ENCODE results near the gene MACROD2.
"Not testable (repeated sequence)": the region's sequence is repeated elsewhere in the genome, so short reads cannot be mapped to it uniquely, and the experiment has no call there.

MACROD2 gene

DNA sequence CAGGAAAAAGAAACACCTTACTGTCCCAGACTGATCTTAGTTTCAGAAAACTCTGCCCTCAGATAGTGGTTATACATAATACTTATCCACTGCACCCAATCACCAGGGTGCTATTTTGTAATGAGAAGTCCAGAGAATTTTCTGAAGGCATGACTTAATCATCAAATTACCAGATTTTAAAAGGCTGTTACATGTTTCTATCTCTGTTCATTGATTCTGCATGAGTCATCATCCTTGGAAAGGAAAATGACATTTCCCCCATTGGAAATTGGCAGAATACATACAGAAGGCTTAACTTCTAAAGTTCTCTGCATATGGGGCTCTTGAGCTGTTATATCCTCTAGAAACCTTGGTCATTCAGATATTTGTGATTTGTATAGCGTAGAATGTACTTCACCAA is 930.0 kb downstream of the MACROD2 start:
- H3K9me3 ChIP-seq (ENCODE audit: control insufficient read depth in 1 of 2, low read length in 2 of 2) = no peaks in the 10 kb centered on the region
- H3K4me3 ChIP-seq (ENCODE audit: low read depth in 1 of 2, low read length in 2 of 2) = no peak overlapping the region
- no peaks in the 10 kb centered on the region for H3K27me3 ChIP-seq (ENCODE audit: low read depth, low read length)
- H3K36me3 ChIP-seq (ENCODE audit: control insufficient read depth in 1 of 2, insufficient read depth in 2 of 2, low read length in 2 of 2) = no peaks in the 10 kb centered on the region
- H3K4me1 ChIP-seq (ENCODE audit: control insufficient read depth in 1 of 2, insufficient read depth in 2 of 2, low read length in 2 of 2) = no peaks in the 10 kb centered on the region
- no peak overlapping the region for H3K27ac ChIP-seq (ENCODE audit: low read length)

DNA sequence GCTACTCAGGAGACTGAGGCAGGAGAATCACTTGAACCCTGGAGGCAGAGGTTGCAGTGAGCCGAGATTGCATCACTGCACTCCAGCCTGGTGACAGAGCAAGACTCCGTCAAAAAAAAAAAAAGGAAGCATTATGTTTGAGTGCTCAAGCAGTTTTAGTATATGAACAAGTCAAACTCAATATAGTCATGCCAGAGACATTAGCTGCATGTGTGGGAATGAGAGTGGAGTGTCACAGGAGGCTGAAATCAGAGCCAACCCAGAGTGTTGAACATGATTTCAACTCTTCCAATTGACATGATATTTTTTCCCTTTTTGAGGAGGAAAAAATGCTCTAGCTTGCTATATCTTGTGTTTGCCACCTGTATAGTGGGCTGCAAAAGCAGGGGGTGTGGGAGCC is 931.1 kb downstream of the MACROD2 start:
- not testable (repeated sequence) for H3K27ac ChIP-seq (ENCODE audit: low read length); H3K36me3 ChIP-seq (ENCODE audit: control insufficient read depth in 1 of 2, insufficient read depth in 2 of 2, low read length in 2 of 2); H3K4me1 ChIP-seq (ENCODE audit: control insufficient read depth in 1 of 2, insufficient read depth in 2 of 2, low read length in 2 of 2); H3K4me3 ChIP-seq (ENCODE audit: low read depth in 1 of 2, low read length in 2 of 2); H3K27me3 ChIP-seq (ENCODE audit: low read depth, low read length); H3K9me3 ChIP-seq (ENCODE audit: control insufficient read depth in 1 of 2, low read length in 2 of 2)

DNA sequence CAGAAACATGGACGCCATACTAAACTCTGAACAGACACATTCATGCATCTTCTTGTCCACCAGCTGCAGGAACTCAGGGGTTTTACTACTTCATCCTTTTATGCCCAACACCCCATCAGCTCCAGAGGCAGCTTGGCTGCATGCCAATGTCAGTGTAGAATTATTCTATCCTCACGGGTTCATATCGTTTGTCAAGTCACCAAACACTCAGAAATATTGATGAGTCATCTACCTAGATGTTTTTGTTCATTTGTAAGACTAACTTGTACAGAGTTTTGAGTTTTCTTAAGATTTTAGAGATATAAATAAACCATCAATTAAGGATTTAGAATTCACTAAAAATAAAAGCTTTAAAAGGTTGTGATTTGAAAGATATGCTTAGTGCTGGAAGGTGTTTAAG is 932.8 kb downstream of the MACROD2 start:
- no peak overlapping the region for H3K27ac ChIP-seq (ENCODE audit: low read length)
- no peaks in the 10 kb centered on the region for H3K27me3 ChIP-seq (ENCODE audit: low read depth, low read length)
- H3K36me3 ChIP-seq (ENCODE audit: control insufficient read depth in 1 of 2, insufficient read depth in 2 of 2, low read length in 2 of 2) = no peaks in the 10 kb centered on the region
- no peak overlapping the region for H3K4me3 ChIP-seq (ENCODE audit: low read depth in 1 of 2, low read length in 2 of 2)
- no peaks in the 10 kb centered on the region for H3K9me3 ChIP-seq (ENCODE audit: control insufficient read depth in 1 of 2, low read length in 2 of 2)
- no peaks in the 10 kb centered on the region for H3K4me1 ChIP-seq (ENCODE audit: control insufficient read depth in 1 of 2, insufficient read depth in 2 of 2, low read length in 2 of 2)

DNA sequence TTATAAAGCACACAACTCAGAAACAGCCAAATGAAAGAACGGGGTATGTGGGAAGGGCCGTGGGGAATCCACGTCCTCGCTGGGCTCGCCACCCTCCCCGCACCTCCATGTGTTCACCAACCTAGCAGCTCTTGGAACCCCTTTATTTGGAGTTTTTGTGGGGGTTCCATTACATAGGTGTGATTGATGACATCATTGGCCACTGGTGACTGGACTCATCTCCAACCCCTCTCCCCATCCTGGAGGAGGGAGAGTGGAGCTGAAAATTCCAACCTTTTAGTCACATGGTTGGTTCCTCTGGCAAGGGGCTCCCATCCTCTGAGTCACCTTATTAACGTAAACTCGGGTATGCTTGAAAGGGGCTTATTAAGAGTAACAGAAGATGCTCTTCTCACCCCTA is 934.1 kb downstream of the MACROD2 start:
- Histone ChIP-seq H3K4me3 (ENCODE audit: low read depth in 1 of 2, low read length in 2 of 2) (no peak overlapping the region), H3K27ac (ENCODE audit: low read length) (no peak overlapping the region), H3K4me1 (ENCODE audit: control insufficient read depth in 1 of 2, insufficient read depth in 2 of 2, low read length in 2 of 2) (no peaks in the 10 kb centered on the region), H3K9me3 (ENCODE audit: control insufficient read depth in 1 of 2, low read length in 2 of 2) (no peaks in the 10 kb centered on the region), H3K27me3 (ENCODE audit: low read depth, low read length) (no peaks in the 10 kb centered on the region), H3K36me3 (ENCODE audit: control insufficient read depth in 1 of 2, insufficient read depth in 2 of 2, low read length in 2 of 2) (no peaks in the 10 kb centered on the region)

DNA sequence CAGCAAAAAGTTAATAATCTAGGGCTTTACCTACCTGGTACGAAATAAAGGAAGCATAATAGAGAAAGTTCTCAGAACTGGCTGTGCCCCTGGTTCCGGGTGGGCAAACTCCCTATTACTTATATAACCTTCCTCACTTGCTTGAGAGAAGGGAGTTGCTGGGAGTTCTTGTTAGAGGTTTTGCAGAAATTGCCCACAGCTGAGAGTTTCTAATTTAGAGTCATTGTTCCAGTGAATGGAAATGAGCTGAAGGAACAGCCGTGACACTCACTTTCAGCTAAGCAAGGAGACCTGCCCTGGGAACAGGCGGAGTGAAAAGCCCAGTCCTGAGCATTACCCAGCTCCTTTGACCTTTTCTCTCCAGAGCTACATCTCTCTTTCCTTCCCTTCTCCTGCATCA is 936.7 kb downstream of the MACROD2 start:
- Histone ChIP-seq H3K27me3 (ENCODE audit: low read depth, low read length) (no peaks in the 10 kb centered on the region), H3K9me3 (ENCODE audit: control insufficient read depth in 1 of 2, low read length in 2 of 2) (no peaks in the 10 kb centered on the region), H3K4me3 (ENCODE audit: low read depth in 1 of 2, low read length in 2 of 2) (no peak overlapping the region), H3K4me1 (ENCODE audit: control insufficient read depth in 1 of 2, insufficient read depth in 2 of 2, low read length in 2 of 2) (no peaks in the 10 kb centered on the region), H3K27ac (ENCODE audit: low read length) (no peak overlapping the region), H3K36me3 (ENCODE audit: control insufficient read depth in 1 of 2, insufficient read depth in 2 of 2, low read length in 2 of 2) (no peaks in the 10 kb centered on the region)

DNA sequence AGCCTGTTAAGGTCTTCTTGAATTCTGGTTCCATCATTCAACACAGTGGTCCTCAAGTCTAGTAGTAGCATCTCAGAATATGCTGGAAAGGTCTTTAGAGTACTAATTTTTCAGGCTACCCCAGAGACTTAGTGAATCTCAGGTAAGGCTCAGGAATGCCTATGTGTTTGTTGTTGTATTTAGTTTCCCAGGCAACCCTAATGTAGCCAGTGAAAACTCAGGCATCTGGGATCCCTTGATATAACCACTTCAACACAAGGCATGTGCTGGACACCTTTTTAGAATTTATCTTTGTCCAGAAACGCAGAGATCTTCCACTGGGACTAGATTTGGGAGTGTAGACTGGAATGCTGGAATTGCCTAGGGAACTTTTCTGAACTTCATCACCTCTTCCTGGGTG is 940.0 kb downstream of the MACROD2 start:
- H3K27me3 ChIP-seq (ENCODE audit: low read depth, low read length) = no peaks in the 10 kb centered on the region
- no peak overlapping the region for H3K27ac ChIP-seq (ENCODE audit: low read length)
- H3K36me3 ChIP-seq (ENCODE audit: control insufficient read depth in 1 of 2, insufficient read depth in 2 of 2, low read length in 2 of 2) = no peaks in the 10 kb centered on the region
- no peaks in the 10 kb centered on the region for H3K4me1 ChIP-seq (ENCODE audit: control insufficient read depth in 1 of 2, insufficient read depth in 2 of 2, low read length in 2 of 2)
- H3K4me3 ChIP-seq (ENCODE audit: low read depth in 1 of 2, low read length in 2 of 2) = no peak overlapping the region
- H3K9me3 ChIP-seq (ENCODE audit: control insufficient read depth in 1 of 2, low read length in 2 of 2) = peaks cover 0 to 6% of the 10 kb centered on the region in 2 donors

DNA sequence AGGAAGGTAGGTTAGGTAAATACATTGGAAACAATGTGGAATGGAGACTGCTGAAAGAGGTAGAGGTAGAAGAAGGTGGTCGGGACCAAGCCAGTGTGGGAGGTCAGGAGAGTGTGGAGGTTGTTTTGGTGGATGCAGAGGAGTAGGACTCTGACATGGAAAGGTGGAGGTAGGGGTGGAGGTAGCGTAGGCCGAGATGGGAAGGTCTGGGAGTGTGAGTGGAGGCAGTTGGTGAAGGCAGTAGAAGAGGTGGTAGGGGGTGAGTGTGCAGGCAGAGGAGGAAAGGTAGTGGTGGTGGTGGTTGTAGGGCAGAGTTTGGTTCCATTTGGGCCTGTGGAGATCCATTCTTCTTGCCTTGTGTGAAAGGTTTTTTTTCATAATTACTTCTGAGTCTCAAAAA is 941.7 kb downstream of the MACROD2 start:
- Histone ChIP-seq H3K4me1 (ENCODE audit: control insufficient read depth in 1 of 2, insufficient read depth in 2 of 2, low read length in 2 of 2) (no peaks in the 10 kb centered on the region), H3K36me3 (ENCODE audit: control insufficient read depth in 1 of 2, insufficient read depth in 2 of 2, low read length in 2 of 2) (no peaks in the 10 kb centered on the region), H3K4me3 (ENCODE audit: low read depth in 1 of 2, low read length in 2 of 2) (no peak overlapping the region), H3K27me3 (ENCODE audit: low read depth, low read length) (no peaks in the 10 kb centered on the region), H3K27ac (ENCODE audit: low read length) (no peak overlapping the region), H3K9me3 (ENCODE audit: control insufficient read depth in 1 of 2, low read length in 2 of 2) (peaks cover 0 to 7% of the 10 kb centered on the region in 2 donors)

DNA sequence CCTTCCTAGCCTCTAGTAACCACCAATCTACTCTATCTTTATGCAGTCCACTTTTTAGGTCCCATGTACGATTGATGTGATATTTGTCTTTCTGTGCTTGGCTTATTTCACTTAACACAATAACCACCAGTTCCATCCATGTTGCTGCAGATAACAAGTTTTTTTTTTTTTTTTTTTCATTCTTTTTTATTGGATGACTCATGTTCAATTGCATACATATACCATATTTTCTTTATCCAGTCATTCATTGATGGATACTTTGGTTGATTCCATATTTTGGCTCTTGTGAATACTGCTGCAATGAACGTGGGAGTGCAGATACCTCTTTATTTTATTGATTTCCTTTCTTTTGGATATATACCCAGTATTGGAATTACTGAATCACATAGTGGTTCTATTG is 942.5 kb downstream of the MACROD2 start:
- H3K4me3 ChIP-seq (ENCODE audit: low read depth in 1 of 2, low read length in 2 of 2) = no peak overlapping the region
- no peaks in the 10 kb centered on the region for H3K27me3 ChIP-seq (ENCODE audit: low read depth, low read length)
- no peaks in the 10 kb centered on the region for H3K36me3 ChIP-seq (ENCODE audit: control insufficient read depth in 1 of 2, insufficient read depth in 2 of 2, low read length in 2 of 2)
- H3K27ac ChIP-seq (ENCODE audit: low read length) = no peak overlapping the region
- no peaks in the 10 kb centered on the region for H3K4me1 ChIP-seq (ENCODE audit: control insufficient read depth in 1 of 2, insufficient read depth in 2 of 2, low read length in 2 of 2)
- H3K9me3 ChIP-seq (ENCODE audit: control insufficient read depth in 1 of 2, low read length in 2 of 2) = peaks cover 0 to 7% of the 10 kb centered on the region in 2 donors

DNA sequence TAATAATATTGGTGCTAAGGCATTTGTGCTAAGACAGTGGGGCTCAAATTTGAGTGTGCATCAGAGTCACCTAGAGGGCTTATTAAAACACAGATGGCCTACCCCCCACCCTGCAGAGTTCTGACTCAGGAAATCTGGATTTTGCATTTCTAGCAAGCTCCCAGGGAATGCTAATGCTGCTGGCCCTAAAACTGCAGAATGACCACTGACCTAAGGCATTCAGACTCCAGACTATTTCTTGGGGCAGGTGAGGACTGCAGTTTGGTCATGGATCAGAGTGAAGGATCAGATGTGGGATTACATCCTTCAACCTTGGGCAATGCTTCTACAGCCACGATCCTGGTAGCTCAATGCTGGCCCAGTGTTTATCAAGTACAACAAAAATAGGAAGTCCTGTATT is 952.2 kb downstream of the MACROD2 start:
- H3K4me3 ChIP-seq (ENCODE audit: low read depth in 1 of 2, low read length in 2 of 2) = no peak overlapping the region
- H3K36me3 ChIP-seq (ENCODE audit: control insufficient read depth in 1 of 2, insufficient read depth in 2 of 2, low read length in 2 of 2) = no peaks in the 10 kb centered on the region
- H3K9me3 ChIP-seq (ENCODE audit: control insufficient read depth in 1 of 2, low read length in 2 of 2) = no peaks in the 10 kb centered on the region
- no peak overlapping the region for H3K27ac ChIP-seq (ENCODE audit: low read length)
- no peaks in the 10 kb centered on the region for H3K27me3 ChIP-seq (ENCODE audit: low read depth, low read length)
- H3K4me1 ChIP-seq (ENCODE audit: control insufficient read depth in 1 of 2, insufficient read depth in 2 of 2, low read length in 2 of 2) = no peaks in the 10 kb centered on the region

DNA sequence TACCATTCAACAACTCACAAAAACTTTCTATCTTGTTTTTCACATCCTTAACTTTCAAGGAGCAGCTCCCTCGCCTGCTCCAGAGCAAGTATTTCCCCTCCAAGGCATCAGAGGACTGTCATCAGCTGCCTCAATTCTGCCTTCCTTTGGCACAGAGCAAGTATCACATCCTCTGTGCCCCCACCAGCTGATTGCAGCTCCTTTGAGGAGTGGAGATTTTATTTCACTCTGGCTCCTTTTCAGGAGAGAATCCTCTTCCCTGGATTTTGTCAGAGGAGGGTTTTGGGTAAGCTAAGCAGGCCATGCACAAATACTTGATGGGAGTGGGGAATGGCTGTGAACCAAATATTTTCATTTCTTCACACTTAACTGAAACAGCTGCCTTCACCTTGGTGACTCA is 952.6 kb downstream of the MACROD2 start:
- no peak overlapping the region for H3K27ac ChIP-seq (ENCODE audit: low read length)

DNA sequence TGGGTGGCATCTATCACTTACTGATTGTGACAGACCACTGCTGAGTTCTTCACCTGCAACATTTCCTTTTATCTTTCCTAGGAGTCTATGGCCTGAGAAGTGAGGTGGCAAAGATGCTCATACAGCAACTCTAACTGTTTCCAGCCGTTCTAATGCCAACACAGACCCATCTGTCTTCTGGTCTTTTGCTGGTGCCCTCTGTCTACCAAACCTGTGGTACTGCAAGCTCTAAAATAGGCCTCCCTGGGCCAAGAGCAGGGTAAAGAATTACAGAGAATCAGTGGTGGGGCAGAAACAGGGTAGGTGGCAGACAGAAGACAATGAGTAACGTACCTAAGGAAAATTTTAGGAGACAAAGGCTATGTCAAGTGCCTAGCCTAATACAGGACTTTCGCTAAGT is 953.1 kb downstream of the MACROD2 start:
- H3K27ac ChIP-seq (ENCODE audit: low read length) = no peak overlapping the region
- no peaks in the 10 kb centered on the region for H3K36me3 ChIP-seq (ENCODE audit: control insufficient read depth in 1 of 2, insufficient read depth in 2 of 2, low read length in 2 of 2)
- H3K4me1 ChIP-seq (ENCODE audit: control insufficient read depth in 1 of 2, insufficient read depth in 2 of 2, low read length in 2 of 2) = no peaks in the 10 kb centered on the region
- H3K4me3 ChIP-seq (ENCODE audit: low read depth in 1 of 2, low read length in 2 of 2) = no peak overlapping the region
- H3K9me3 ChIP-seq (ENCODE audit: control insufficient read depth in 1 of 2, low read length in 2 of 2) = no peaks in the 10 kb centered on the region
- H3K27me3 ChIP-seq (ENCODE audit: low read depth, low read length) = no peaks in the 10 kb centered on the region

More for the DNA sequence above, 952.6 kb downstream of the MACROD2 start:
- Histone ChIP-seq H3K4me3 (ENCODE audit: low read depth in 1 of 2, low read length in 2 of 2) (no peak overlapping the region), H3K36me3 (ENCODE audit: control insufficient read depth in 1 of 2, insufficient read depth in 2 of 2, low read length in 2 of 2) (no peaks in the 10 kb centered on the region), H3K27me3 (ENCODE audit: low read depth, low read length) (no peaks in the 10 kb centered on the region), H3K9me3 (ENCODE audit: control insufficient read depth in 1 of 2, low read length in 2 of 2) (no peaks in the 10 kb centered on the region), H3K4me1 (ENCODE audit: control insufficient read depth in 1 of 2, insufficient read depth in 2 of 2, low read length in 2 of 2) (no peaks in the 10 kb centered on the region)

DNA sequence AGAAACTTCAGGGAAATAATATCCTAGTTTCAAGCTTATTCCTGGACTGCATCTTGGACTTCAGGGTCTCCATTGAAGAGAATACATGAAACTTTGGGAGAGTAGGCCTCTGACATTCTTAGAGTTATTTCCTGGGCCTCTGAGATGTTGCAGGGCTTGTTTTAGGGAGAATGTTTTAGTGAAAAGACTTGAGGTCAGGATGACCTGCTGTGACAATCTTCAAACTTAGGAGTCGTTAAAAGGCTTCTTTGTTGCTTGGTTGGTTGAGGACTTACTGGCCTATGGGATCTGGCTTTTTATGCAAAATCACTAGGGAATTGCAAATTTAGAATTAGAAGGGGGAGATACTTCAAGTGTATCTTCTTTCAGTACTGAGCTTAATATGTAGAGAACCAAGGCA is 955.3 kb downstream of the MACROD2 start:
- H3K9me3 ChIP-seq (ENCODE audit: control insufficient read depth in 1 of 2, low read length in 2 of 2) = no peaks in the 10 kb centered on the region
- no peak overlapping the region for H3K4me3 ChIP-seq (ENCODE audit: low read depth in 1 of 2, low read length in 2 of 2)

More for the DNA sequence above, 955.3 kb downstream of the MACROD2 start:
- Histone ChIP-seq H3K27me3 (ENCODE audit: low read depth, low read length) (no peaks in the 10 kb centered on the region), H3K4me1 (ENCODE audit: control insufficient read depth in 1 of 2, insufficient read depth in 2 of 2, low read length in 2 of 2) (no peaks in the 10 kb centered on the region), H3K36me3 (ENCODE audit: control insufficient read depth in 1 of 2, insufficient read depth in 2 of 2, low read length in 2 of 2) (no peaks in the 10 kb centered on the region), H3K27ac (ENCODE audit: low read length) (no peak overlapping the region)

All from muscle layer of duodenum (tissue), 2 donors.